ENCODE data around the gene PEX3.
"Not testable (repeated sequence)": the region's sequence is repeated elsewhere in the genome, so short reads cannot be mapped to it uniquely, and the experiment has no call there.

Gene PEX3

GRCh38 chr6:143441680-143442545 lies 8.7 kb upstream of the PEX3 start:
- no CpG with 5 or more reads among the region's 8 CpGs for WGBS (ENCODE audit: extremely low coverage, insufficient coverage, low lambda C conversion rate)
- Histone ChIP-seq H3K4me1 (ENCODE audit: control insufficient read depth, low read depth, low read length) (no peaks in the 10 kb centered on the region), H3K9ac (ENCODE audit: low read length) (no peak overlapping the region), H2BK120ac (ENCODE audit: low read depth, low read length) (no peak overlapping the region), H2BK15ac (replicated peaks; ENCODE audit: low read depth) (no peak overlapping the region), H3K4me3 (ENCODE audit: low read length) (no peak overlapping the region), H2AK5ac (ENCODE audit: low read length) (no peak overlapping the region), H3K56ac (ENCODE audit: low read length) (no peak overlapping the region), H3K18ac (ENCODE audit: low read length) (no peak overlapping the region), H3K27ac (ENCODE audit: low read depth, low read length) (no peak overlapping the region), H3K79me2 (ENCODE audit: control insufficient read depth, insufficient read depth, low read length) (no peaks in the 10 kb centered on the region), H3K4me2 (ENCODE audit: low read length) (no peak overlapping the region), H3K4ac (ENCODE audit: low read depth, low read length) (no peak overlapping the region), H3K36me3 (ENCODE audit: control insufficient read depth, insufficient read depth, low read length) (no peaks in the 10 kb centered on the region), H3K79me1 (ENCODE audit: low read length) (peaks cover 2% of the 10 kb centered on the region), H2BK5ac (ENCODE audit: low read length) (no peak overlapping the region), H3K27me3 (ENCODE audit: insufficient read depth, low read length, poor library complexity) (no peaks in the 10 kb centered on the region), H4K5ac (ENCODE audit: low read length) (no peak overlapping the region), H4K8ac (ENCODE audit: low read depth, low read length) (no peak overlapping the region), H3K23ac (ENCODE audit: low read length) (no peak overlapping the region)
- no peak for DNase-seq

- Histone ChIP-seq H3K27ac (ENCODE audit: low read depth, low read length) (no peak overlapping the region), H3K4me2 (ENCODE audit: low read length) (no peak overlapping the region), H2BK120ac (ENCODE audit: low read depth, low read length) (no peak overlapping the region), H2BK15ac (replicated peaks; ENCODE audit: low read depth) (no peak overlapping the region), H3K23ac (ENCODE audit: low read length) (no peak overlapping the region), H3K79me1 (ENCODE audit: low read length) (peaks cover 2% of the 10 kb centered on the region), H4K8ac (ENCODE audit: low read depth, low read length) (no peak overlapping the region), H4K5ac (ENCODE audit: low read length) (no peak overlapping the region), H3K56ac (ENCODE audit: low read length) (no peak overlapping the region), H3K4me1 (ENCODE audit: control insufficient read depth, low read depth, low read length) (no peaks in the 10 kb centered on the region), H3K18ac (ENCODE audit: low read length) (no peak overlapping the region), H3K36me3 (ENCODE audit: control insufficient read depth, insufficient read depth, low read length) (no peaks in the 10 kb centered on the region), H3K4ac (ENCODE audit: low read depth, low read length) (no peak overlapping the region), H3K27me3 (ENCODE audit: insufficient read depth, low read length, poor library complexity) (no peaks in the 10 kb centered on the region), H3K79me2 (ENCODE audit: control insufficient read depth, insufficient read depth, low read length) (no peaks in the 10 kb centered on the region), H2AK5ac (ENCODE audit: low read length) (no peak overlapping the region), H2BK5ac (ENCODE audit: low read length) (no peak overlapping the region), H3K4me3 (ENCODE audit: low read length) (no peak overlapping the region), H3K9ac (ENCODE audit: low read length) (no peak overlapping the region)
- no peak for DNase-seq
- no CpG with 5 or more reads among the region's 2 CpGs for WGBS (ENCODE audit: extremely low coverage, insufficient coverage, low lambda C conversion rate)
Observed at GRCh38 chr6:143443096-143443495, 7.5 kb upstream of the PEX3 start.

- not testable (repeated sequence) for H2BK120ac ChIP-seq (ENCODE audit: low read depth, low read length); H3K79me2 ChIP-seq (ENCODE audit: control insufficient read depth, insufficient read depth, low read length); H4K8ac ChIP-seq (ENCODE audit: low read depth, low read length); H3K23ac ChIP-seq (ENCODE audit: low read length); H3K18ac ChIP-seq (ENCODE audit: low read length); H3K27ac ChIP-seq (ENCODE audit: low read depth, low read length); H3K4me1 ChIP-seq (ENCODE audit: control insufficient read depth, low read depth, low read length); H3K4me3 ChIP-seq (ENCODE audit: low read length); H2BK15ac ChIP-seq (replicated peaks; ENCODE audit: low read depth); H3K36me3 ChIP-seq (ENCODE audit: control insufficient read depth, insufficient read depth, low read length); H3K79me1 ChIP-seq (ENCODE audit: low read length); H3K4me2 ChIP-seq (ENCODE audit: low read length); H2BK5ac ChIP-seq (ENCODE audit: low read length); DNase-seq; H3K4ac ChIP-seq (ENCODE audit: low read depth, low read length); H4K5ac ChIP-seq (ENCODE audit: low read length); H3K27me3 ChIP-seq (ENCODE audit: insufficient read depth, low read length, poor library complexity); H2AK5ac ChIP-seq (ENCODE audit: low read length); H3K56ac ChIP-seq (ENCODE audit: low read length); H3K9ac ChIP-seq (ENCODE audit: low read length)
- whole genome bisulfite sequencing (ENCODE audit: extremely low coverage, insufficient coverage, low lambda C conversion rate), result no CpG with 5 or more reads among the region's 2 CpGs
Observed at GRCh38 chr6:143447865-143448264, 2.7 kb upstream of the PEX3 start.

- Histone ChIP-seq H2BK120ac (ENCODE audit: low read depth, low read length) (no peak overlapping the region), H3K4me1 (ENCODE audit: control insufficient read depth, low read depth, low read length) (no peaks in the 10 kb centered on the region), H3K4me3 (ENCODE audit: low read length) (no peak overlapping the region), H3K79me2 (ENCODE audit: control insufficient read depth, insufficient read depth, low read length) (peaks cover 3% of the 10 kb centered on the region), H2AK5ac (ENCODE audit: low read length) (no peak overlapping the region), H3K36me3 (ENCODE audit: control insufficient read depth, insufficient read depth, low read length) (no peaks in the 10 kb centered on the region), H2BK5ac (ENCODE audit: low read length) (no peak overlapping the region), H4K5ac (ENCODE audit: low read length) (no peak overlapping the region), H2BK15ac (replicated peaks; ENCODE audit: low read depth) (no peak overlapping the region), H4K8ac (ENCODE audit: low read depth, low read length) (no peak overlapping the region), H3K4ac (ENCODE audit: low read depth, low read length) (no peak overlapping the region), H3K27me3 (ENCODE audit: insufficient read depth, low read length, poor library complexity) (no peaks in the 10 kb centered on the region), H3K56ac (ENCODE audit: low read length) (peak overlapping the region; percentile 95), H3K18ac (ENCODE audit: low read length) (no peak overlapping the region), H3K23ac (ENCODE audit: low read length) (no peak overlapping the region), H3K9ac (ENCODE audit: low read length) (peak overlapping the region; percentile 95), H3K79me1 (ENCODE audit: low read length) (peaks cover 5% of the 10 kb centered on the region), H3K27ac (ENCODE audit: low read depth, low read length) (no peak overlapping the region), H3K4me2 (ENCODE audit: low read length) (peak overlapping the region; percentile 98)
- no peak for DNase-seq
- no CpG with 5 or more reads among the region's 6 CpGs for WGBS (ENCODE audit: extremely low coverage, insufficient coverage, low lambda C conversion rate)
Observed at GRCh38 chr6:143449082-143449713, 1.4 kb upstream of the PEX3 start.

GRCh38 chr6:143449714-143450452 lies 722 bp upstream of the PEX3 start:
- Histone ChIP-seq H2BK15ac (replicated peaks; ENCODE audit: low read depth) (no peak overlapping the region), H3K23ac (ENCODE audit: low read length) (no peak overlapping the region), H3K27me3 (ENCODE audit: insufficient read depth, low read length, poor library complexity) (no peaks in the 10 kb centered on the region), H3K4me2 (ENCODE audit: low read length) (peak overlapping the region; percentile 98), H3K9ac (ENCODE audit: low read length) (peak overlapping the region; percentile 95), H4K8ac (ENCODE audit: low read depth, low read length) (no peak overlapping the region), H3K27ac (ENCODE audit: low read depth, low read length) (no peak overlapping the region), H2AK5ac (ENCODE audit: low read length) (no peak overlapping the region), H3K18ac (ENCODE audit: low read length) (peak overlapping the region; percentile 61), H3K4me3 (ENCODE audit: low read length) (peak overlapping the region; percentile 97), H3K36me3 (ENCODE audit: control insufficient read depth, insufficient read depth, low read length) (no peaks in the 10 kb centered on the region), H3K4ac (ENCODE audit: low read depth, low read length) (no peak overlapping the region), H3K79me2 (ENCODE audit: control insufficient read depth, insufficient read depth, low read length) (peaks cover 3% of the 10 kb centered on the region), H2BK5ac (ENCODE audit: low read length) (no peak overlapping the region), H3K79me1 (ENCODE audit: low read length) (peaks cover 5% of the 10 kb centered on the region), H2BK120ac (ENCODE audit: low read depth, low read length) (no peak overlapping the region), H3K56ac (ENCODE audit: low read length) (peak overlapping the region; percentile 95), H3K4me1 (ENCODE audit: control insufficient read depth, low read depth, low read length) (no peaks in the 10 kb centered on the region), H4K5ac (ENCODE audit: low read length) (peak overlapping the region; percentile 86)
- no CpG with 5 or more reads among the region's 19 CpGs for WGBS (ENCODE audit: extremely low coverage, insufficient coverage, low lambda C conversion rate)
- peak; percentile 41 for DNase-seq

Measured in mesendoderm (in vitro differentiated cells).